Heart left ventricle (tissue), 16 donors: ENCODE data around the gene RTN3. TPM values are rescaled to one million over a fixed set of nuclear protein-coding genes. Genes with fewer than 3 reads are reported as not detected.
A peak's percentile ranks its signal among the peaks of the same experiment; 100 is the strongest.

Experiments used
- ATAC-seq, 4 donors: fragments of 200-7000 bp; cut with Tn5 transposase; one replicate each; pipeline ENCODE4 v1.9.1; 2020 to 2022; ENCODE audit warnings: moderate library complexity in 4 of 4, mild to moderate bottlenecking in 3 of 4, moderate number of reproducible peaks in 1 of 4
- DNase-seq, 5 donors: peaks; one replicate each; pipeline ENCODE4 v3.0.0-alpha.2; 2020
- H3K27ac ChIP-seq, 12 donors: fragments of 200-600 bp; sonication (generic) in 4 of 12; one replicate each; pipeline versions ENCODE4 v1.5.0 to v1.8.0; 2016 to 2022; ENCODE audit warnings: mild to moderate bottlenecking in 2 of 12
- H3K27me3 ChIP-seq, 9 donors: fragments of 200-600 bp; sonication (generic) in 2 of 9; one replicate each; pipeline versions ENCODE4 v1.5.1 to v1.8.0; 2016 to 2022; ENCODE audit warnings: mild to moderate bottlenecking in 3 of 9
- H3K36me3 ChIP-seq, 9 donors: fragments of 200-600 bp; sonication (generic) in 2 of 9; one replicate each; pipeline versions ENCODE4 v1.5.0 to v1.8.0; 2018 to 2022; ENCODE audit warnings: mild to moderate bottlenecking in 2 of 9
- H3K4me1 ChIP-seq, 12 donors: fragments of 200-600 bp; sonication (generic) in 4 of 12; one replicate each; pipeline versions ENCODE4 v1.5.0 to v1.8.0; 2016 to 2022; ENCODE audit warnings: mild to moderate bottlenecking in 3 of 12
- H3K4me3 ChIP-seq, 12 donors: fragments of 200-600 bp; sonication (generic) in 4 of 12; one replicate each; pipeline versions ENCODE4 v1.5.0 to v1.8.0; 2017 to 2022; ENCODE audit warnings: mild to moderate bottlenecking in 9 of 12, moderate library complexity in 4 of 12
- H3K9me3 ChIP-seq, 12 donors: fragments of 200-600 bp; sonication (generic) in 4 of 12; one replicate each; pipeline versions ENCODE4 v1.5.0 to v1.8.0; 2016 to 2022; ENCODE audit warnings: mild to moderate bottlenecking in 1 of 12
- CTCF ChIP-seq, 12 donors: fragments of 200-600 bp; sonication (generic) in 4 of 12; IDR thresholded peaks; one replicate each; pipeline versions ENCODE4 v1.5.0 to v1.8.0; 2018 to 2022; ENCODE audit warnings: antibody characterized with exemption in 12 of 12, mild to moderate bottlenecking in 5 of 12
- POLR2A ChIP-seq, 2 donors: fragments of 450-650 bp; IDR thresholded peaks; one replicate each; pipeline ENCODE4 v1.6.1; 2017; ENCODE audit warnings: antibody characterized with exemption in 2 of 2, mild to moderate bottlenecking in 2 of 2, moderate library complexity in 2 of 2
- WGBS, 4 donors: extraction: QIAGEN DNeasy Blood & Tissue Kit in 2 of 4; methylation state at CpG; one replicate each; pipeline versions ENCODE4 v1.1.5 to v1.1.7; 2013 to 2018; 5-methylcytosine and 5-hydroxymethylcytosine counted together
- intact Hi-C, 10 donors: fragments of 100-400 bp; cut with DNase I; formaldehyde crosslinking; loops; one replicate each; pipeline versions ENCODE4 v1.11.1 to v1.14.2; 2022
- polyA plus RNA-seq, 2 donors: library from polyadenylated mRNA; stranded (reverse); fragments of 200-250 nt; gene quantifications; one replicate each; pipeline ENCODE4 v1.2.3, GENCODE V29; 2013
- total RNA-seq, 9 donors: library from RNA; depleted of rRNA in 2 of 9; stranded (reverse); fragments of >200 nt in 2 of 9; fragmentation: NEBNext Ultra II Directional in 3 of 9; extraction: Animal tissue kit (Norgen Biotek cat#: 25700) in 3 of 9; gene quantifications; one replicate each; pipeline versions ENCODE4 v1.1.0 to v1.2.4, GENCODE V29; 2016 to 2023
- donor health status: ischemic (EF 13 %, LVEDD 7.1; RV severe dilation, severe dysfunction).
- donor health status: healthy with polysubstance abuse.
- donor health status: DM: no; HTN: yes; CAD: no.
- donor health status: DM: no; HTN: no; CAD: no.
- donor health status: ischemic (EF 25% LVEDD 6.9; RV normal size, moderate dysfunction).
- donor health status: ischemic (EF 25% LVEDD 5.7; RV mildly dilated, moderate dysfunction).
- donor health status: healthy.
- donor health status: DM: yes; HTN: yes; CAD: no.
- donor health status: ischemic (EF 35%, LVEDD 5.7; RV mildly dilated, moderate dysfunction).
- donor health status: nonischemic (EF 11% LVEDD 7.7; RV severe dilation, severe dysfunction).
- donor health status: DM: yes; HTN: yes; CAD: no.
- donor health status: PGD.
- donor health status: ischemic (EF 29% LVEDD 5.4; RV normal size, mild dysfunction).
- donor health status: nonischemic (EF 23%, LVEDD 6.1; RV moderate dilation, normal function).

Gene RTN3
- total and polyA plus RNA-seq, 11 donors, result 31.2 to 82.9 (median 65.9) TPM

- WGBS, 4 donors, result 94 to 95% (median 95%) methylated on average over 8 of the region's 8 CpGs
- H3K4me1 ChIP-seq, result peaks cover 0 to 46% (median 8%) of the 10 kb centered on the region in 12 donors
Observed at GRCh38 chr11:63660972-63661371, 20.3 kb upstream of the RTN3 start.

GRCh38 chr11:63663809-63664208, 17.5 kb upstream of the RTN3 start:
- no peaks in the 10 kb centered on the region for H3K9me3 ChIP-seq
- H3K4me3 ChIP-seq, result no peak overlapping the region
- peaks cover 0 to 19% (median 0%) of the 10 kb centered on the region in 9 donors for H3K36me3 ChIP-seq
- peaks cover 0 to 73% (median 30%) of the 10 kb centered on the region in 12 donors for H3K4me1 ChIP-seq
- ATAC-seq (no peak), DNase-seq (no peak)
- WGBS, 4 donors, result 0% methylated on average over 1 of the region's 1 CpG
- no peaks in the 10 kb centered on the region for H3K27me3 ChIP-seq
- TF ChIP-seq CTCF (IDR thresholded peaks at IDR 0.05), result no peak
- no peak for TF ChIP-seq POLR2A (IDR thresholded peaks at IDR 0.05)
- intact Hi-C loops, result loop anchor here in 1 of 10 donors (10.0 kb wide), 1 partner anchor 71 kb away; no protein-coding TSS in a partner anchor
- no peak overlapping the region for H3K27ac ChIP-seq

More at GRCh38 chr11:63660972-63661371, 20.3 kb upstream of the RTN3 start:
- DNase-seq (no peak), ATAC-seq (no peak)
- H3K27ac ChIP-seq, result no peak overlapping the region
- no peak overlapping the region for H3K4me3 ChIP-seq
- H3K36me3 ChIP-seq, result peaks cover 0 to 38% (median 24%) of the 10 kb centered on the region in 9 donors
- TF ChIP-seq POLR2A (IDR thresholded peaks at IDR 0.05) (no peak), CTCF (IDR thresholded peaks at IDR 0.05) (no peak)
- no peaks in the 10 kb centered on the region for H3K9me3 ChIP-seq
- H3K27me3 ChIP-seq, result no peaks in the 10 kb centered on the region
- intact Hi-C loops, result loop anchor here in 1 of 10 donors (10.0 kb wide), 1 partner anchor 74 kb away; no protein-coding TSS in a partner anchor

GRCh38 chr11:63666874-63667273, 14.4 kb upstream of the RTN3 start:
- Histone ChIP-seq H3K36me3 (peaks cover 0 to 11% (median 0%) of the 10 kb centered on the region in 9 donors), H3K4me3 (no peak overlapping the region), H3K4me1 (peaks cover 2 to 77% (median 43%) of the 10 kb centered on the region in 12 donors), H3K27ac (no peak overlapping the region), H3K27me3 (no peaks in the 10 kb centered on the region), H3K9me3 (no peaks in the 10 kb centered on the region)
- ATAC-seq (no peak), DNase-seq (no peak)
- intact Hi-C loops, result loop anchor here in 1 of 10 donors (10.0 kb wide), 1 partner anchor 68 kb away; no protein-coding TSS in a partner anchor
- TF ChIP-seq CTCF (IDR thresholded peaks at IDR 0.05) (no peak), POLR2A (IDR thresholded peaks at IDR 0.05) (no peak)
- WGBS, 4 donors, result 77 to 81% (median 78%) methylated on average over 4 of the region's 4 CpGs

DNA sequence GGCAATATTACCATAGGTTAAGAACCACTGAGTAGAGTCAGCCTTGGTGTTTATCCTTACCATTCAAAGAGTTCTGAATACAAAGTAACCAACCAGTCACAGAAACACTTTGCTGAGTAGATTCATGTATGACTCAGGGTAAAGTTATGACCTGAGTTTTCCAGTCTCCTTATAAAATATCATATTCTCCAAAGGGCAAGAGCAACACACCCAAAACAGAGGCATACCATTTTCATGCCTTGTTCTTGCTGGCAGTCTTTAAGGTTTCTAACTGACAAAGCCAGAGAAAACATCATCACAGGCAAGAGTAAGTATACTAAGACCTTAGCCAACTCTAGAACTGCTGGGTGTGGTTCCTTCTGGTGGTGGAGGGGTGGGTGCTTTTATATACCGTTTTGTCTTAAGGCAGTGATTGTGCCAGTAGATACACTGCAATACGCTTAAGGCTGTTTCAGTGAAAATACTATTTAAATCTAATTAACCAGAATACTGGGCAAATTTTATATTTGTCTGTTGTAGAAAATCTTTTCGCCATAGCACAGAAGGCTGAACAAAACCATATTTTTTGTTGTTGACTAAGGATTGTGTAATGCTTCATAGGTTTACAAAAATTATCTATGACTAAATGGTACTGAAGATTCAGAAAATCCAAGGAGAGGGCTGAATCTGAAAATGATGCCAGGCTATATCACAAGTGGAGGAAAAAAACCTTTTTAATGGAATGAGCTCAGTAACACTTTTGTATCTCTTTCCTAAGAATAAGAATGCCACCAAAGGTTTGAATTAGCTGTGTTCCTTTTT, 13.1 kb upstream of the RTN3 start:
- Histone ChIP-seq H3K27me3 (no peaks in the 10 kb centered on the region), H3K4me1 (peaks cover 2 to 73% (median 43%) of the 10 kb centered on the region in 12 donors), H3K27ac (peak overlapping the region in 2 of 12 donors; percentile 6 to 98), H3K36me3 (peaks cover 0 to 11% (median 0%) of the 10 kb centered on the region in 9 donors), H3K9me3 (no peaks in the 10 kb centered on the region), H3K4me3 (no peak overlapping the region)
- ATAC-seq (no peak), DNase-seq (no peak)
- intact Hi-C loops, result loop anchor here in 1 of 10 donors (10.0 kb wide), 1 partner anchor 67 kb away; no protein-coding TSS in a partner anchor
- WGBS, 4 donors, result 65 to 82% (median 73%) methylated on average over 3 of the region's 3 CpGs
- TF ChIP-seq CTCF (IDR thresholded peaks at IDR 0.05), result no peak
- TF ChIP-seq POLR2A (IDR thresholded peaks at IDR 0.05), result no peak
